Fibroblast of villous mesenchyme (primary cell): ENCODE results near the gene RAB22A. TPM values are rescaled to one million over a fixed set of nuclear protein-coding genes. Genes with fewer than 3 reads are reported as not detected.

Experiments
- DNase-seq: peaks from one replicate; pipeline ENCODE4 v3.0.0-alpha.2; 2010; ENCODE audit warnings: low read depth
- H3K4me3 ChIP-seq: 2 replicates; pipeline ENCODE4 v1.5.1; 2011; ENCODE audit warnings: low read depth, mild to moderate bottlenecking, low read length
- total RNA-seq: library from RNA; depleted of rRNA; stranded (reverse); fragments of >200 nt; gene quantifications from 2 replicates; pipeline ENCODE4 v1.2.3, GENCODE V29; 2012
- TF ChIP-seq, protein P1 (sequence below): IDR thresholded peaks from 2 replicates; pipeline ENCODE4 v1.5.1; 2012; ENCODE audit warnings: low read depth, mild to moderate bottlenecking, low read length; ENCODE audit not compliant: insufficient read depth

RAB22A gene
- total RNA-seq, 1 donor: 20.7 TPM

DNA sequence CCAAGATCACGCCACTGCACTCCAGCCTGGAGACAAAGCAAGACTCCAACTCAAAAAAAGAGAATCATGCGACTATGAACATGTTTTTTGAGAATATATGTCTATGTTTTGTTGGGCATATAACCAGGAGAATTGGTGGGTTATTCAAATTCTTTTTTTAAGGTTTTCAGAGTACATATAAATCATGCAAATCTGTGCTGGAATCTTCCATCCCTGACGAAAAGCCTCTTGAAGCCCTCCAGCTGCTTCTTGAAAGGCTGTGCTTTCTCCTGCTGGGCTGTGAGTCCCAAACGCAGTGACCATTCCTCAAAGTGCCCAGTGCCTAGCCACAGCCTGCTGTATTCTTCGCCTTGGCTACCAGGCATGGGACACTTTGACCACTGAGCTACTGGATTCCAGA lies 9.2 kb upstream of the RAB22A start:
- TF ChIP-seq, protein P1, sequence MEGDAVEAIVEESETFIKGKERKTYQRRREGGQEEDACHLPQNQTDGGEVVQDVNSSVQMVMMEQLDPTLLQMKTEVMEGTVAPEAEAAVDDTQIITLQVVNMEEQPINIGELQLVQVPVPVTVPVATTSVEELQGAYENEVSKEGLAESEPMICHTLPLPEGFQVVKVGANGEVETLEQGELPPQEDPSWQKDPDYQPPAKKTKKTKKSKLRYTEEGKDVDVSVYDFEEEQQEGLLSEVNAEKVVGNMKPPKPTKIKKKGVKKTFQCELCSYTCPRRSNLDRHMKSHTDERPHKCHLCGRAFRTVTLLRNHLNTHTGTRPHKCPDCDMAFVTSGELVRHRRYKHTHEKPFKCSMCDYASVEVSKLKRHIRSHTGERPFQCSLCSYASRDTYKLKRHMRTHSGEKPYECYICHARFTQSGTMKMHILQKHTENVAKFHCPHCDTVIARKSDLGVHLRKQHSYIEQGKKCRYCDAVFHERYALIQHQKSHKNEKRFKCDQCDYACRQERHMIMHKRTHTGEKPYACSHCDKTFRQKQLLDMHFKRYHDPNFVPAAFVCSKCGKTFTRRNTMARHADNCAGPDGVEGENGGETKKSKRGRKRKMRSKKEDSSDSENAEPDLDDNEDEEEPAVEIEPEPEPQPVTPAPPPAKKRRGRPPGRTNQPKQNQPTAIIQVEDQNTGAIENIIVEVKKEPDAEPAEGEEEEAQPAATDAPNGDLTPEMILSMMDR: no peak
- no peak for DNase-seq
- no peak overlapping the region for H3K4me3 ChIP-seq

DNA sequence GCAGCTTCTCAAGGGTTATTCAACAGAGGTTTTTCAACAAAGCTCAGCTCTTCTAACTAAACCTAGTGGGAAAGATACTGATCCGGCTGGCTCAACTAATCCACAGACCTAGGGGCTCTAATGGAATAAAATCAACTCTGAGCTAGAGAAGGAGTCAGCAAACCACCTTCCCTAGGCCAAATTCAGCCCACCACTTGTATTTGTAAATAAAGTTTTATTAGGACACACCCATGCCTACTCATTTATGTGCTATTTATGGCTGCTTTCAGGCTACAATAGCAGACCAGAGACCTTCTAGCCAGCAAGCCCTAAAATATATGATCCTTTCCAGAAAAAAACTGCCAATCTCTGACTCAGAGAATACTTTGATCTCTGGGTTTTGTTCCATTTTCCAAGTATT lies 6.0 kb upstream of the RAB22A start:
- TF ChIP-seq, protein P1: no peak
- H3K4me3 ChIP-seq: no peak overlapping the region
- no peak for DNase-seq

DNA sequence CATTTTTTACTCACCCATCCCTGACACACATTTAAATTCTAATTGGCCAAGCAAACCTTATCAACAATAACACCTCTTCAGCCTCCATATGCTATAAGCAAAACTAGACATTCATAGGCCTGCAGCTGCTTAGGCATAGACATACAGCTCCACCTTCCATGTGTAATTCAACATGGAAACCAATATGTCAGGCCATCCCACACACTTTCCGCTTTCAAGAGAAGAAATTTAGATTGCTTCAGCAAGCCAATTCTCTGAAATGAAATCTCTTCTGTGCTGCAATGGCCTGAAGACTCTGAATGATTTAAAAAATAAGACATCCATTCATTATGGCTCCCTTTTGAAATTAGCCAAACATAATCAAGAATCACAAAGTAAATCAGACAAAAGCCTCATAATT lies 4.5 kb upstream of the RAB22A start:
- DNase-seq: no peak
- TF ChIP-seq, protein P1: no peak
- H3K4me3 ChIP-seq: no peak overlapping the region

DNA sequence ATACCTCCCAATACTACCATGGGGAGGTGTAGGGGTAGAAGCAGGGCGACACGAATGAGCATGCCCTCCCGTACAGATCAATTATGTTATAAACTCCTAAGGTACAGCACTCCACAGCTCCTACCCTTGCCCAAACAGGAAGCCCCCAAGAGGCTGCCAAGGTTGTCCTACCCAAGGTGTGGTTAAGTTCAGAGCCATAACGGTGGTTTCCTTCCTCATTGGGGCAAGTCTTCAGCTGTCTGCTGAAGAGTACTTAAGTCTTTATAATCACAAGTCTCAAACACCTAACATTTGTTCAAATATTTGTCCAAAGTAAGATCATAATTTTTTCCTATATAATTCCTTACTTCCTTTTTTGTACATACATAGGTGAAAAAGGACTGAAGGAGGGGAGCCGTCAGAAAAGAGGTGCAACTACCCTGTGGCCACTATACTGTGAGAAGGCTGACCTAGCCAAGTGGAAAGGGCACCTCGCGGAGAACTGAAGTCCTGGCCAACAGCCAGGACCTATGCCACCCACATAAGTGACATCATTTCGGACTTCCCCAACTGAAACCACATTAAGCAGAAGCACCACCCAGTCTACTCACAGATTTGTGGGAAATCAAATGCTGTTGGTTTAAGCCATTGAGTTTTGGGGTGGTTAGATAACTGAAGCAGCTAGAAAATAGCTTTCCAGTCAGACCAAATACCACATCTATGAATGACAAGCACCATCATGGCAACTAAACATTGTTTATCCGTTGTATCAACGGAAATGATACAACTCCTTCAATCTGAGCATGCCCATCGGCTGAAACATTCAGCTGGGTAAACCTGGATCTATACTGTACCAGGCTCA lies 2.9 kb upstream of the RAB22A start:
- TF ChIP-seq, protein P1: no peak

DNA sequence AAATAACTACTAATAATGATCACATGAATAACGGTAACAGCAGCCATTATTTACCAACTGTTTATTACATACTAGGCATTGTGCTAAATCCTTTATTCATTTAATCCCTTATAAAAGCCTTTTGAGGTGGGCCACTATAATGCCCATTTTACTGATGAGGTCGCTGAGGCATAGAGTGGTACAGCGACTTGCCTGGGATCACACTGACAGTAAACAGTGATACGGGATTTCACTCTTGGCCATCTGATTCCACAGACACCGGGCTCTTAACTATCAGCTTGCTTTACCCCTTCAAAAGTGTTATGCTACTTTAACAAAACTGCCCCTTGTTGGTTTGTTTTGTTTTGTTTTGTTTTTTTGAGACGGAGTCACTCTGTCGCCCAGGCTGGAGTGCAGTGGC lies 2.2 kb upstream of the RAB22A start:
- no peak for DNase-seq
- TF ChIP-seq, protein P1: no peak
- no peak overlapping the region for H3K4me3 ChIP-seq

More for the DNA sequence above, 2.9 kb upstream of the RAB22A start:
- DNase-seq: no peak
- no peak overlapping the region for H3K4me3 ChIP-seq

DNA sequence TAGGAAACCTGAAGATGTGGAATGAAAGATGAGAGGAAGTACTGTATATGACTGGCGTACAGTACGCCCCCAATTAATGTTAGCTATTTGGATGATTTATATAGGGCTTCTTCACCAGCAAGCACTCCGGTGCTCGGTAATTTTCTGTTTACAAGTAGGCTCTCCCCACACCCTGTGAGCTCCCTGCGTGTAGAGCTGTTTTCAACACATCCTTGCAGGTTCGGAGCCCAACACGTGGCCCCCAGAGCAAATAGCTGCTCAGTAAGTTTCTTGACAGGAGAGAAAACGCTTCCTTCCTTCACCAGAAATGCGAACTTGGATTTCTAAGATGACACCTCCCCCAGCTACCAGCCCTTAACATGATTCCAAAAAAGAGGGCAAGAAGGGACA lies 1.2 kb upstream of the RAB22A start:
- TF ChIP-seq, protein P1: no peak
- DNase-seq: no peak
- peak overlapping the region; percentile 97 for H3K4me3 ChIP-seq
